K562 (cell line): ENCODE measurements around the gene GLIPR1L2.

ENCODE experiments used
- ASH1L ChIP-seq: fragments of 450-650 bp; IDR thresholded peaks from 2 replicates; pipeline ENCODE4 v1.6.1; 2018; ENCODE audit warnings: borderline replicate concordance, mild to moderate bottlenecking, low read depth; ENCODE audit not compliant: partially characterized antibody
- CBX5 ChIP-seq: IDR thresholded peaks from 2 replicates; pipeline ENCODE4 v1.6.1; 2014; ENCODE audit warnings: low read depth, borderline replicate concordance
- HCFC1 ChIP-seq: IDR thresholded peaks from 2 replicates; pipeline ENCODE4 v1.6.1; 2012; ENCODE audit warnings: low read depth, low read length, improper control_type of control experiment
- MYC ChIP-seq, 2 experiments: fragments of 250-450 bp in 1 of 2; sonication (Bioruptor Pico) in 1 of 2; IDR thresholded peaks; 2 replicates each; pipeline versions ENCODE4 v1.5.1 to v1.6.1; 2012 to 2021; ENCODE audit warnings: low read depth in 2 of 2, borderline replicate concordance in 1 of 2, improper control_type of control experiment in 1 of 2, low read length in 1 of 2, mild to moderate bottlenecking in 1 of 2, moderate library complexity in 1 of 2
- NRF1 ChIP-seq, 2 experiments: fragments of 450-650 bp; IDR thresholded peaks in 1 of 2; conservative IDR thresholded peaks in 1 of 2; 2 replicates each; pipeline ENCODE4 v1.6.1; 2014; ENCODE audit warnings: mild to moderate bottlenecking in 2 of 2
- RBBP5 ChIP-seq: fragments of 200-600 bp; sonication (generic); IDR thresholded peaks from 2 replicates; pipeline ENCODE4 v1.6.1; 2012; ENCODE audit warnings: borderline replicate concordance, mild to moderate bottlenecking, low read length, control low read depth, inconsistent platforms; ENCODE audit not compliant: insufficient read depth, poor library complexity, severe bottlenecking
- XRCC5 ChIP-seq: fragments of 200-400 bp; formaldehyde crosslinking; IDR thresholded peaks from 2 replicates; pipeline ENCODE4 v1.6.1; 2017; ENCODE audit warnings: low read depth, mild to moderate bottlenecking, low read length
- ZFX ChIP-seq: sonication (generic); formaldehyde crosslinking; IDR thresholded peaks from 2 replicates; pipeline ENCODE4 v1.8.0; 2022; ENCODE audit warnings: mild to moderate bottlenecking, missing genetic modification reagents, moderate library complexity
- ZKSCAN3 ChIP-seq: fragments of 250-450 bp; sonication (Bioruptor Pico); IDR thresholded peaks from 2 replicates; pipeline ENCODE4 v1.4.0; 2020
- ZNF274 ChIP-seq: IDR thresholded peaks from 2 replicates; pipeline ENCODE4 v1.6.1; 2011; ENCODE audit warnings: low read depth, mild to moderate bottlenecking, low read length, moderate library complexity, borderline replicate concordance
- TF ChIP-seq, protein P1 (sequence below), 3 experiments: IDR thresholded peaks in 2 of 3; conservative IDR thresholded peaks in 1 of 3; 2 replicates each; pipeline ENCODE4 v1.5.1; 2011 to 2012; ENCODE audit warnings: low read length in 3 of 3, mild to moderate bottlenecking in 3 of 3, control low read depth in 2 of 3, improper control_type of control experiment in 1 of 3, inconsistent platforms in 1 of 3, low read depth in 1 of 3, mixed read lengths in 1 of 3, moderate library complexity in 1 of 3; ENCODE audit not compliant: insufficient read depth in 2 of 3
- TF ChIP-seq, protein P2 (sequence below): sonication (generic); formaldehyde crosslinking; IDR thresholded peaks from 2 replicates; pipeline ENCODE4 v1.9.0; 2022; ENCODE audit warnings: mild to moderate bottlenecking, missing genetic modification reagents

DNA sequence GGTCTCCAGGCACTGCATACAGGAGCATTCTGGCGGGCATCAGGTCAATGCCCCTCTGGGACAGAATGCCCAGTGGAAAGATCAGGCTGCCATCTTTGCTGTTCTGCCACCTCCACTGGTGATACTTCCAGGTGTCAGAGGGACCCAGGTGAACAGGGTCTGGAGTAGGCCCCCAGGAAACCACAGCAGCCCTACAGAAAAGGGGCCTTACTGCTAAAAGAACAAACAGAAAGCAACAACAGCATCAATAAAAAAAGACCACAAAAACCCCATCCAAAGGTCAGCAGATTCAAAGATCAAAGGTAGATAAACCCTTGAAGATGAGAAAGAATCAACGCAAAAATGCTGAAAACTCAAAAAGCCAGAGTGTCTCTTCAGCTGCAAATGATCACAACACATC lies 40.5 kb upstream of the GLIPR1L2 start:
- TF ChIP-seq, protein P1, sequence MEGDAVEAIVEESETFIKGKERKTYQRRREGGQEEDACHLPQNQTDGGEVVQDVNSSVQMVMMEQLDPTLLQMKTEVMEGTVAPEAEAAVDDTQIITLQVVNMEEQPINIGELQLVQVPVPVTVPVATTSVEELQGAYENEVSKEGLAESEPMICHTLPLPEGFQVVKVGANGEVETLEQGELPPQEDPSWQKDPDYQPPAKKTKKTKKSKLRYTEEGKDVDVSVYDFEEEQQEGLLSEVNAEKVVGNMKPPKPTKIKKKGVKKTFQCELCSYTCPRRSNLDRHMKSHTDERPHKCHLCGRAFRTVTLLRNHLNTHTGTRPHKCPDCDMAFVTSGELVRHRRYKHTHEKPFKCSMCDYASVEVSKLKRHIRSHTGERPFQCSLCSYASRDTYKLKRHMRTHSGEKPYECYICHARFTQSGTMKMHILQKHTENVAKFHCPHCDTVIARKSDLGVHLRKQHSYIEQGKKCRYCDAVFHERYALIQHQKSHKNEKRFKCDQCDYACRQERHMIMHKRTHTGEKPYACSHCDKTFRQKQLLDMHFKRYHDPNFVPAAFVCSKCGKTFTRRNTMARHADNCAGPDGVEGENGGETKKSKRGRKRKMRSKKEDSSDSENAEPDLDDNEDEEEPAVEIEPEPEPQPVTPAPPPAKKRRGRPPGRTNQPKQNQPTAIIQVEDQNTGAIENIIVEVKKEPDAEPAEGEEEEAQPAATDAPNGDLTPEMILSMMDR (IDR thresholded peaks at IDR 0.05 in 2 of 3, conservative IDR thresholded peaks at IDR 0.05 in 1 of 3; ENCODE audit: insufficient read depth in 2 of 3, low read depth in 1 of 3, low read length in 3 of 3) = no peak
- TF ChIP-seq CBX5 (no peak), RBBP5 (no peak), NRF1 (conservative IDR thresholded peaks at IDR 0.05 in 1 of 2, IDR thresholded peaks at IDR 0.05 in 1 of 2) (no peak), ASH1L (no peak), XRCC5 (no peak), MYC (IDR thresholded peaks at IDR 0.05; ENCODE audit: low read depth, low read length) (no peak), MYC (CRISPR knock-in tag; IDR thresholded peaks at IDR 0.05; ENCODE audit: borderline replicate concordance, low read depth) (no peak), ZKSCAN3 (CRISPR knock-in tag) (no peak), HCFC1 (no peak), ZNF274 (no peak), ZFX (no peak)
- TF ChIP-seq, protein P2, sequence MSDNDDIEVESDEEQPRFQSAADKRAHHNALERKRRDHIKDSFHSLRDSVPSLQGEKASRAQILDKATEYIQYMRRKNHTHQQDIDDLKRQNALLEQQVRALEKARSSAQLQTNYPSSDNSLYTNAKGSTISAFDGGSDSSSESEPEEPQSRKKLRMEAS = no peak
